Common myeloid progenitor, CD34-positive (primary cell): ENCODE results near the gene APBA2.

Experiments used
- CTCF ChIA-PET: fragments of 350-600 bp; sonication (Branson Sonifier 250); formaldehyde crosslinking; loops from one replicate; lab custom pipeline; 2021; ENCODE audit warnings: antibody characterized with exemption; lab: Charles Lee
- POLR2A ChIA-PET: fragments of 350-600 bp; sonication (Branson Sonifier 250); formaldehyde crosslinking; loops from one replicate; lab custom pipeline; 2021; ENCODE audit warnings: antibody characterized with exemption; lab: Charles Lee
- DNase-seq, 3 donors: peaks; one replicate each; pipeline versions ENCODE4 v3.0.0 to v3.0.0-alpha.2; 2013
- H3K27ac ChIP-seq, 2 experiments: 1 replicate in 1 of 2; 2 replicates in 1 of 2; pipeline ENCODE4 v1.7.0; 2013; ENCODE audit warnings: inconsistent platforms in 2 of 2, low read length in 2 of 2, mild to moderate bottlenecking in 2 of 2, low read depth in 1 of 2, moderate library complexity in 1 of 2; ENCODE audit not compliant: severe bottlenecking in 2 of 2, insufficient read depth in 1 of 2, poor library complexity in 1 of 2
- H3K27me3 ChIP-seq, 5 experiments: replicated peaks in 2 of 5; 1 replicate in 3 of 5; 2 replicates in 2 of 5; pipeline versions ENCODE4 v1.6.1 to v1.7.0; 2013; ENCODE audit warnings: low read length in 4 of 5, mild to moderate bottlenecking in 2 of 5, moderate library complexity in 2 of 5, inconsistent platforms in 1 of 5; ENCODE audit not compliant: insufficient read depth in 5 of 5, control insufficient read depth in 4 of 5
- H3K36me3 ChIP-seq, 4 experiments: 1 replicate in 2 of 4; 2 replicates in 2 of 4; pipeline versions ENCODE4 v1.6.1 to v1.7.0; 2013; ENCODE audit warnings: low read length in 3 of 4, control low read depth in 1 of 4, mild to moderate bottlenecking in 1 of 4; ENCODE audit not compliant: control insufficient read depth in 4 of 4, insufficient read depth in 4 of 4
- H3K4me1 ChIP-seq, 4 experiments: 1 replicate in 3 of 4; 2 replicates in 1 of 4; pipeline versions ENCODE4 v1.6.1 to v1.7.1; 2013; ENCODE audit warnings: low read length in 3 of 4, mild to moderate bottlenecking in 3 of 4, control low read depth in 1 of 4, inconsistent platforms in 1 of 4, moderate library complexity in 1 of 4; ENCODE audit not compliant: control insufficient read depth in 4 of 4, insufficient read depth in 4 of 4; ENCODE audit errors: control extremely low read depth in 1 of 4
- H3K4me3 ChIP-seq, 7 experiments: 1 replicate in 4 of 7; 2 replicates in 3 of 7; pipeline versions ENCODE4 v1.5.1 to v1.7.0; 2013; ENCODE audit warnings: mild to moderate bottlenecking in 7 of 7, low read length in 6 of 7, moderate library complexity in 6 of 7, inconsistent platforms in 2 of 7, low read depth in 2 of 7, control low read depth in 1 of 7; ENCODE audit not compliant: insufficient read depth in 4 of 7, control insufficient read depth in 1 of 7; ENCODE audit errors: extremely low read depth in 1 of 7
- H3K9me3 ChIP-seq, 5 experiments: 1 replicate in 4 of 5; 2 replicates in 1 of 5; pipeline versions ENCODE4 v1.6.1 to v1.7.1; 2013; ENCODE audit warnings: low read length in 4 of 5, mild to moderate bottlenecking in 2 of 5, inconsistent platforms in 1 of 5, low read depth in 1 of 5, moderate library complexity in 1 of 5; ENCODE audit not compliant: control insufficient read depth in 4 of 5, insufficient read depth in 2 of 5; ENCODE audit errors: control extremely low read depth in 1 of 5
- WGBS: methylation state at CpG from one replicate; pipeline ENCODE4 v1.1.5; 2013; ENCODE audit not compliant: insufficient coverage; 5-methylcytosine and 5-hydroxymethylcytosine counted together

Gene APBA2

GRCh38 chr15:28984421-28985315 is 98.9 kb downstream of the APBA2 start:
- peaks cover 0 to 5% (median 2%) of the 10 kb centered on the region in 5 experiments for H3K9me3 ChIP-seq
- H3K27me3 ChIP-seq, result no peaks in the 10 kb centered on the region
- H3K27ac ChIP-seq, result no peak overlapping the region
- no peak overlapping the region for H3K4me3 ChIP-seq
- ChIA-PET CTCF (no interaction called here), POLR2A (no interaction called here)
- no peaks in the 10 kb centered on the region for H3K4me1 ChIP-seq
- no peaks in the 10 kb centered on the region for H3K36me3 ChIP-seq
- WGBS, result 88% methylated on average over 7 of the region's 10 CpGs
- DNase-seq, result no peak

GRCh38 chr15:28985316-28985645 is 99.5 kb downstream of the APBA2 start:
- WGBS, result 90% methylated on average over 6 of the region's 6 CpGs
- Histone ChIP-seq H3K9me3 (peaks cover 0 to 5% (median 2%) of the 10 kb centered on the region in 5 experiments), H3K4me3 (no peak overlapping the region), H3K27me3 (no peaks in the 10 kb centered on the region), H3K36me3 (no peaks in the 10 kb centered on the region), H3K4me1 (no peaks in the 10 kb centered on the region), H3K27ac (no peak overlapping the region)
- DNase-seq, result no peak
- CTCF ChIA-PET, result no interaction called here
- POLR2A ChIA-PET, result no interaction called here

DNA sequence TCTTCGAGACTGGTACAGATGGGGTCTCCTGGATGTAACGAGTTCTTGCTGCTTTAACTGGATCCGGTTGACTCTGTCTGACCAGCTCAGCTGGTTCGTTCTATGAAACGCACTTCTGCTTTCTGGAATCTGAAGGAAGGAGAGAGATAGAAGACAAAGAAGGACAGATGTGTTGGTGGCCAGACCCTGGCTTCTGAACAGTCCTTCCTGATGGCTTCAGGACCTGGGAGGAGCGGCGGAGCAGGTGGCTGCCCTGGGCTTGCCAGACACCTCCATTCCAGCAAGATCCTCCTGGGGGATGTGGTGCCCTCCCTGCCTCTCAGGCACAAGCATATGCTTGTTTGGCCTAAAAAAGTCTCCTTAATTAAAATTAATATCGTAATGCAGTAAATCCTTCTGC is 99.9 kb downstream of the APBA2 start:
- Histone ChIP-seq H3K36me3 (no peaks in the 10 kb centered on the region), H3K4me3 (no peak overlapping the region), H3K9me3 (peaks cover 0 to 5% (median 2%) of the 10 kb centered on the region in 5 experiments), H3K27ac (no peak overlapping the region), H3K4me1 (no peaks in the 10 kb centered on the region), H3K27me3 (no peaks in the 10 kb centered on the region)
- ChIA-PET POLR2A (no interaction called here), CTCF (no interaction called here)
- 89% methylated on average over 8 of the region's 8 CpGs for WGBS
- DNase-seq, result no peak

- WGBS, result 76% methylated on average over 8 of the region's 9 CpGs
- DNase-seq, result no peak
Observed at GRCh38 chr15:28986108-28986507, 100.3 kb downstream of the APBA2 start.

GRCh38 chr15:28986726-28987125 is 101.0 kb downstream of the APBA2 start:
- H3K27me3 ChIP-seq, result no peaks in the 10 kb centered on the region
- peaks cover 0 to 5% (median 2%) of the 10 kb centered on the region in 5 experiments for H3K9me3 ChIP-seq
- 100% methylated on average over 1 of the region's 2 CpGs for WGBS
- no peaks in the 10 kb centered on the region for H3K36me3 ChIP-seq
- DNase-seq, result no peak
- ChIA-PET CTCF (interaction anchor here (0.9 kb wide), 1 partner anchor 12 kb away, joined by 4 read pairs; no protein-coding TSS in a partner anchor), POLR2A (no interaction called here)
- H3K4me1 ChIP-seq, result no peaks in the 10 kb centered on the region
- no peak overlapping the region for H3K27ac ChIP-seq
- H3K4me3 ChIP-seq, result no peak overlapping the region

More at GRCh38 chr15:28986108-28986507, 100.3 kb downstream of the APBA2 start:
- no peaks in the 10 kb centered on the region for H3K27me3 ChIP-seq
- H3K4me1 ChIP-seq, result no peaks in the 10 kb centered on the region
- no peaks in the 10 kb centered on the region for H3K36me3 ChIP-seq
- H3K4me3 ChIP-seq, result no peak overlapping the region
- ChIA-PET CTCF (interaction anchor here (0.9 kb wide), 1 partner anchor 12 kb away, joined by 4 read pairs; no protein-coding TSS in a partner anchor), POLR2A (no interaction called here)
- H3K9me3 ChIP-seq, result peaks cover 0 to 5% (median 2%) of the 10 kb centered on the region in 5 experiments
- H3K27ac ChIP-seq, result no peak overlapping the region

DNA sequence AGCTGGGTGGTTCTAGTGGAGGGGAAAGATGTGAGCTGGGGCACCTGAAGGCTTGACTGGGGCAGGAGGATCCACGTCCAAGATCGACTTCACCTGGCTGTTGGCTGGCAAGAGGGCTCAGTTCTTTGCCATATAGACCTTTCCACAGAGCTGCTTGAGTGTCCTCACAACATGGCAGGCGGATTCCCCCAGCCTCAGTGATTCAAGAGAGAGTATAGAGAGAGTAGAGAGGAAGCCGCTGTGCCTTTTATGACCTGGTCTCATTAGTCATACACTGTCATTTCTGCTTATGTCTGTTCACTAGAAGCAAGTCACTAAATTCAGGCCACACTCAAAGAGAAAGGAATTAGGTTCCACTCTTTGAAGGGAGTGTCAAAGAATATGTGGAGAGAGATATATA is 101.6 kb downstream of the APBA2 start:
- no peaks in the 10 kb centered on the region for H3K36me3 ChIP-seq
- no peaks in the 10 kb centered on the region for H3K27me3 ChIP-seq
- WGBS, result 100% methylated on average over 1 of the region's 4 CpGs
- no peak overlapping the region for H3K4me3 ChIP-seq
- no peak for DNase-seq
- no peaks in the 10 kb centered on the region for H3K4me1 ChIP-seq
- ChIA-PET CTCF (no interaction called here), POLR2A (no interaction called here)
- no peak overlapping the region for H3K27ac ChIP-seq
- H3K9me3 ChIP-seq, result peaks cover 0 to 5% (median 2%) of the 10 kb centered on the region in 5 experiments

GRCh38 chr15:28989239-28989830 is 103.6 kb downstream of the APBA2 start:
- H3K4me3 ChIP-seq, result no peak overlapping the region
- H3K36me3 ChIP-seq, result no peaks in the 10 kb centered on the region
- ChIA-PET CTCF (no interaction called here), POLR2A (no interaction called here)
- H3K4me1 ChIP-seq, result peaks cover 0 to 7% (median under 1%) of the 10 kb centered on the region in 4 experiments
- 92% methylated on average over 15 of the region's 15 CpGs for WGBS
- peak in 1 of 3 donors; percentile 10 for DNase-seq
- H3K27ac ChIP-seq, result no peak overlapping the region
- H3K9me3 ChIP-seq, result peaks cover 0 to 2% (median 0%) of the 10 kb centered on the region in 5 experiments
- H3K27me3 ChIP-seq, result no peaks in the 10 kb centered on the region
